Measurements from ENCODE around the gene SRRM4.

SRRM4 gene

DNA sequence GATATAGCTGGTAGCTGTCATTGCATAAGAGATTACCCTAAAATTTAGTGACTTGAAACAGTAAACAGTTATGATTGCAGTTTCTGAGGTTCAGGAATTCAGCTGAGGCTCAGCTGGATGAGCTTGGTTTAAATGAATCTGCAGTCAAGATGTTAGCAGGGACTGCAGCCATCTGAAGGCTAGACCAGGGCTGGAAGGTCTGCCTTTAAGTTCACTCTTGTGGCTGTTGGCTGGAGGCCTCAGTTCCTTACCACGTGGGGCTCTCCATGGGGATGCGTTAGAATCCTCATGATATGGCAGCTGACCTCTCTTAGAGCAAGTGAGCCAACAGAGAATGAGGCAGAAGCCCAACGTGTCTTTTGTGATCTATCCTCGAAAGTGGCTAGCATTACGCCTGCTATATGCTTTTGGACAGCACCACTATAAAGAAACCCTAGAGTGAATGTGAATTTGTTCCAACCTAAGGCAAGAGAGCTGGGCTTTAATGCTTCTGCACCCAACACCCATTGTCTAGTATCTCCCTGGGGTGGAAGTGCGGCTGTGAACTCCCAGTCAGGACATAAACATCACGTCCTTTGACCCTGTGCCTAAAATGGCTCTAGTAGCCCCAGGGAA is 223.4 kb downstream of the SRRM4 start:
- DNase-seq (ENCODE audit: low spot score), result no peak

DNA sequence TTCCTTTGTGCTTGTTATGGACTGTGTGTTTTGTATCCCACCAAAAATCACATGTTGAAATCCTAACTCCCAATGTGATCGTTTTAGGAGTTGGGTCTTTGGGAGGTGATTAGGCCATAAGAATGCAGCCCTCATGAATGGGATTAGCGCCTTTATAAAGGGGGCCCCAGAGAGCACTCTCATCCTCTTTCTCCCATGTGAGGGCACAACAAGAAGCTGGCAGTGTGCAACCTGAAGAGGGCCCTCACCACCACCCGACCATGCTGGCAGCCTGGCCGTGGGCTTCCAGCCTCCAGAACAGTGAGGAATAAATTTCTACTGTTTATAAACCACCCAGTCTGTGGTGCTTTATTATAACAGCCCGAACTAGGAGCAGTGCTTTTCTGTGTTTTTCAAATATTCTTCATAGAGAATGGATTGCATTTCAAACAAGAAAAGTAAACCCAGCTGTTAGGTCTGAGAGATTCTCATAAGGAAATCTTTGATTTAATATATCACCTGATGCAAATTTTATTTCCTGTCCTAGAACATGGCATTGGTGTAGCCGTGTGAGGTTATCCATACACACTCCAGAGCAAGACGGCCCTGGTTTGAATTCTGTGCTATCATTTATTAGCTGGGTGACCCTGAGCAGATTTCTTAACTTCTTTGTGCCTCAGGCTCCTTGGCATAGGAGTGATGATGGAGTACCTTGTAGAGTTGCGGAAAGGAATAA is 225.2 kb downstream of the SRRM4 start:
- no peak for DNase-seq (ENCODE audit: low spot score)

DNA sequence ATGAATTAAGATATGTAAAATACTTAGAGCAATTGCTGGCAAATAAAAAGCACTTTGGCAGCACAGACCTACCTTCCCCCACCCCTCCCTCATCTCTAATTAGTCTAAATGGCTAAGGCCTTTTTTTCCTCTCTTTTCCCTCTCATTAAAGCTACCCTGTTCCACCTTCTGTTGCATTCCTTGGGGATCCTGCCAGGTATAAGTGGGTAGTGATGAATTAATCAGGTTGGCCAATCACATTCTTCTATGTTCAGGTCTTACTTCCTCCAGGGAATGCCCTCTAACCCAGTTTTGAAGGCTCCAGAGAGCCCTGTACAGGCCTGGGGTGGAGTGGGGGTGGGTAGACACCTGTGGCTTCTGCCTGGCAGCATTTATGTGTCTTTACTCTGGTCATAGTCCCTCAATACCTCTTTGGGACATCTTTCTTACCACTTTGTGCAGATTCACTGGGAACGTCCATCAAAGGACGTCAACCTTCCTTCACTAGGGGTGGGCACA is 225.8 kb downstream of the SRRM4 start:
- no peak for DNase-seq (ENCODE audit: low spot score)

DNA sequence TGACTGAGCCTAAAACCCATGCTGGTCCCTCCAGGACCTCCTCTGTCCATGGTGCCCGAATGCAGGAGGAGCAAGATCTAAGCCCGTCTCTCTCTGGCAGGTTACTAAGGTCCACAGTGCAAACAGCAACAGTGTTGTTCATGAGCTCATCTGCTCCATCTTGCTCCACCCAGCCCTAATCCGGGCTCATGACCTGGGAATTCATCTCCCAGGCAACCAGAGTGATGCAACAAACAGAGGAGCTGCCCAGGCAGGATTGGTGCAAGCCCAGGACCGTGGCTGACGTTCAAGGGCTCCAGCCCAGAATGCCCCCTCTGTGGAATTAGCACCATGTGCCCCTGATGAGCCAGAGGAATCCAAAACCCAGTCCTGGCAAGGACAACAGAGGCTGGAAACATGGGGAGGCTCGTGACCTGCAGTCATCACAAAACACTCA is 227.3 kb downstream of the SRRM4 start:
- no peak for DNase-seq (ENCODE audit: low spot score)

DNA sequence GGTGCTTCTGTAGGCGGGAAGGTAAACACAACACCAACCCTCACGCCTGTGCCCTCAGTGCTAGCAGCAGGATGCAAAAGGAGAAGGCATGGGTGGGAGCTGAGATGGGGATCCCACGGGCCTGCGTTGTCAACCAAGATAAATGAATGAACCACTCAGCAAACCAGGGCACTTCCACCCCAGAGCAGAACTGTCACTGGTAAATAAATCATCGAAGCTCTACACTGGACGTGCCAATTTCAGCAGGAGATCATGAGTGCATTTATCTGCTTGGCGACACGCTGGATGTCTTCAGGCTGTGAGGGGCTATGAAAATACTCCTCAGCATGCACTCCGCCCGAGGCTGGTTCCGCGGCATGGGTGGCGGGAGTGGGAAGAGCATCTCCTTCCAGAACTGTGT is 230.5 kb downstream of the SRRM4 start:
- DNase-seq (ENCODE audit: low spot score), result no peak

Data from NAMALWA (cell line).